GM12873 (cell line): ENCODE results near the gene ALPP.
A peak's percentile ranks its signal among the peaks of the same experiment; 100 is the strongest.

Experiments
- CTCF ChIP-seq: IDR thresholded peaks from 2 replicates; pipeline ENCODE4 v1.5.1; 2012; ENCODE audit warnings: low read depth, mild to moderate bottlenecking, moderate library complexity, low read length, control low read depth; ENCODE audit not compliant: insufficient read depth; ENCODE audit errors: missing control alignments

ALPP gene

DNA sequence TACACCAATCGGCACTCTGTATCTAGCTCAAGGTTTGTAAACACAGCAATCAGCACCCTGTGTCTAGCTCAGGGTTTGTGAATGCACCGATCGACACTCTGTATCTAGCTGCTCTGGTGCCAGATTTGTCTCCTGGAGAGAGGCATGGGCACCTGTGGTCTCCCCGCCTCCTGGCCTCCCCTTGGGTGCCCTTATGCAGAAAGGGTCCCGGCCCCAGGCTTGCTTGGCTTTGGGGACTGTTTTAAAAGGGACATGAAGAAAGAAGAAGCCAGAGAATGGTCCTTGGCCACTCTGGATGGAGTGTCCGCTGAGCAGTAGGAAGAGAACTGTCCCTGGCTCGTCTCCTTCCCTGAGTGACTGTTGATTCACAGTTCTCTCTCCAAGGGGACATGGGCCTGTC, 11.5 kb upstream of the ALPP start:
- TF ChIP-seq CTCF: no peak

GRCh38 chr2:232367591-232368233, 10.8 kb upstream of the ALPP start:
- TF ChIP-seq CTCF: peak; percentile 55

DNA sequence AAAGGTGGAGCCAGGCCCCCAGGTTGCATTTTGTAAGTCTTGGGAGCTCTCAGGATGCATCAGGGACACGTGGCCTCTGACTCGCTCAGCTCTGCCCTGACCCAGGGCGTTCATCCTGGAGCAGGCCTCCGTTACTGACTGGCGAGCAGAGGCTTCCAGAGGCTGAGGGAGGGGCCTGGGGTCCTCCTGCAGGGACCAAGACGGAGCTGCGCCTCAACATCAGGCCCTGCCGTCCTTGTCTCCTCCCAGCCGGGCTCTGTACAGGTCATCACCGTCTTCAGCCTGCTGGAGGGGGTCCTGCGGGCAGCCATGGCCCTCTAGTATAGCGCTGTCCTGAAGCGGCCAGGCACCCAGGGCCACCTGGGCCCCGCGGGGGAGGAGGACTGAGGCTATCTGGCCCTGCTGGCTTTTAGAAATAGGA, 10.2 kb upstream of the ALPP start:
- TF ChIP-seq CTCF: no peak

DNA sequence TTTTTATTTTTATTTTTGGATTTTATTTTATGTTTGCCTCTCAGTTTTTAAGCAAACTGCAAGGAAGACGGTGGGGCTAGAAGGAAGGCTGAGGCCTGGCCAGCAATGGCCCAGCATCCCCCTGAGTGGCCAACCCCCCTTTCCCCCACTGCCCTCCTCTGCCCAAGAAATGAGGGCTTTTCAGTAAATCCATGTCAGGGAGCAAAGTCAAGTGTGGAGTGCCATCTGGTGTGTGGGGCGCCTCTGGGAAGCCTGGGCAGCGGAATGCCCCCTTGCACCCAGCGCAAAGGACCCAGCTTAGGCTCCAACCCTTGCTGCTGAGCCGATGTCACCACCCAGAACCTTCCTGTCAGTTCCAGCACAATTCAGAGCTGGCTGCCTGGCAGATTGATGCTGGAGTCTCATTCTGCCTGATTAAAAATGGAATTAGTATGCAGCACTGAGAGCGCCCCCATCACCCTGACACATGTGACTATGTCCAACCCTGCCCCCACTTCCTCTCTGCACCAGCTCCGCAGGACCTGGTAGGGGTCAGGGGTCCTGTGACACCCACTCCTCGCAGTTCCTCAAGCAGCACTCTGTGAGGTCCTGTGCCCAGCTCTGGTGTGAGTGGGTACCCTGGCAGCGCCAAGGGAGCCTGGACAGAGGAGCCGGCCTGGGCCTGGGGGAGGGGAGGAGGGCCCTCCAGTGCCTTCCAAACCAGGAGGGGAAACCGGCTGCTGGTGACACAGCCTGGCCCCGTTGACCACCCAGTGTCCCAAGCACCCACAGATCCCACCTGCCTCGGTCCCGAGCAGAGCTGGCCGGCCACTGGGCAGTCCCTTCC, 9.2 kb upstream of the ALPP start:
- no peak for TF ChIP-seq CTCF

DNA sequence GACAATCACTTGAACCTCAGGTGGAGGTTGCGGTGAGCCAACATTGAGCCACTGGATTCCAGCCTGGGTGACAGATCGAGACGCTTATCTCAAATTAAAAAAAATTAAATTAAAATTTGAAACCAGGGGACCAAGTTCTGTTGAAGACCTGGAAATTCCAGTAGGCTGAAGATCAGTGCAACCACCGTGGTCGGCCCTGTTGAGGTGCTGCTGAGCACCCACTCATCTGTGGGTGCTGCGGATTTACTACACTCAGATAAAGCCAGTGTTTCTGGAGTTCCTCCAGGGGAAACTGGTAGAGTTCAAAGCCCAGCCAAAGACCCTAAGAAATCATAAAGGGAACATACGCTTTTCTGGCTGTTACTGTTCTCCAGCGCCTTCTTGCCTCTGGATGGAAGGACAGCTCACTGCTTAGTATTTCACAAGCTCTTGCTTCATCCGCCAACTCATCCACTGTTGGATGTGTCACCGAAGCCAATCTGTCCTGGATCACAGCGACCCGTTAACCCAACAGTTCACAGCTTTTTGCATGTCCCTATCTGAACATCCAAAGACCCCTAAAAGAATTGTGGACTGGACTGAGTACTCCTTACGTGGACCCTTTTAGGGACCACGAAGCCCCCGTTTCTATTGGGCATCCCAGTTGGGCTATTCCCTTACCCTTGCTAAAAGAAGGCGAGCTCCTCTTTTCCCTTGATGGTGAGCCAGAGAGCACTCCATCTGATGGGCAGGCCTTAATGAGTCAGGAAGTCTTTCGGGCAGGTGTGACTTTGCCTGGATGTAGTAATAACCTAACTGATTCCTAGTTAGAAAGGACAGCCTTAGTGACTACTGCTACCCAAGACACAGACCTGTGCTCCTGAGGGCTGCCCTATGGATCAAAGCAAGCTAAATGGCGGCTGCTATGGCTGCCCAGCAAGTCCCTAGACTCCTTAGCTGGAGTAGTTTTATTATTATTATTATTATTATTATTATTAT, 6.0 kb upstream of the ALPP start:
- no peak for TF ChIP-seq CTCF

DNA sequence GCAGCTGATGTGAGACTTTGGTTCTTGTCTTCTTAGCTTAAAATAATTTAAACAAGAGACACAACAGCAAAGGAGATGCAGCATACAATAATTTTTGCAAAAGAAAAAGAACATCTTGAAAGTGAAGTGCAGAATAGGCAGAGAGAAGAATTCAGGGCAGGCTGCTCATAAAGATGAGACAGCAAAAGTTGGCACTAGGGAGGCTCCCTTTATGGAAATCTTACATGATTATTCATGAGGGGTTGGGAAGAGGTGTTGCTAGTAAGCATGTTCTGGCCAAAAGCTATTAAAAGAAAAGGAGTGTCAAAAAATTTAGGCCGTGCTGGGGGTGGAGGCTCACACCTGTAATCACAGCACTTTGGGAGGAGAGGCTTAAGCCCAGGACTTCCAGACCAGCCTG, 4.2 kb upstream of the ALPP start:
- no peak for TF ChIP-seq CTCF
